Measurements from ENCODE around the gene NRG2.

NRG2 gene

GRCh38 chr5:140060816-140061215 is 17.7 kb upstream of the NRG2 start:
- Histone ChIP-seq H3K4me2 (ENCODE audit: low read length) (no peak overlapping the region), H3K27ac (ENCODE audit: low read depth, low read length) (no peak overlapping the region), H3K36me3 (ENCODE audit: control insufficient read depth, low read length) (no peaks in the 10 kb centered on the region), H3K4me1 (ENCODE audit: control insufficient read depth, low read length) (no peaks in the 10 kb centered on the region), H3K9me2 (replicated peaks; ENCODE audit: control insufficient read depth, low read length) (no peaks in the 10 kb centered on the region), H3K79me2 (ENCODE audit: control insufficient read depth, low read length) (no peaks in the 10 kb centered on the region), H4K20me1 (ENCODE audit: control insufficient read depth, insufficient read depth, low read depth, low read length) (no peaks in the 10 kb centered on the region), H3K27me3 (ENCODE audit: control insufficient read depth, low read length) (peaks cover 26% of the 10 kb centered on the region), H3K9me3 (ENCODE audit: control insufficient read depth, insufficient read depth, low read length) (no peaks in the 10 kb centered on the region), H3K4me3 (ENCODE audit: low read length) (no peak overlapping the region), H3F3A (ENCODE audit: control insufficient read depth, insufficient read depth) (no peaks in the 10 kb centered on the region)
- no peak for TF ChIP-seq EZH2phosphoT487 (IDR thresholded peaks at IDR 0.05; ENCODE audit: borderline replicate concordance, low read length)
- TF ChIP-seq, protein P1, sequence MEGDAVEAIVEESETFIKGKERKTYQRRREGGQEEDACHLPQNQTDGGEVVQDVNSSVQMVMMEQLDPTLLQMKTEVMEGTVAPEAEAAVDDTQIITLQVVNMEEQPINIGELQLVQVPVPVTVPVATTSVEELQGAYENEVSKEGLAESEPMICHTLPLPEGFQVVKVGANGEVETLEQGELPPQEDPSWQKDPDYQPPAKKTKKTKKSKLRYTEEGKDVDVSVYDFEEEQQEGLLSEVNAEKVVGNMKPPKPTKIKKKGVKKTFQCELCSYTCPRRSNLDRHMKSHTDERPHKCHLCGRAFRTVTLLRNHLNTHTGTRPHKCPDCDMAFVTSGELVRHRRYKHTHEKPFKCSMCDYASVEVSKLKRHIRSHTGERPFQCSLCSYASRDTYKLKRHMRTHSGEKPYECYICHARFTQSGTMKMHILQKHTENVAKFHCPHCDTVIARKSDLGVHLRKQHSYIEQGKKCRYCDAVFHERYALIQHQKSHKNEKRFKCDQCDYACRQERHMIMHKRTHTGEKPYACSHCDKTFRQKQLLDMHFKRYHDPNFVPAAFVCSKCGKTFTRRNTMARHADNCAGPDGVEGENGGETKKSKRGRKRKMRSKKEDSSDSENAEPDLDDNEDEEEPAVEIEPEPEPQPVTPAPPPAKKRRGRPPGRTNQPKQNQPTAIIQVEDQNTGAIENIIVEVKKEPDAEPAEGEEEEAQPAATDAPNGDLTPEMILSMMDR (IDR thresholded peaks at IDR 0.05; ENCODE audit: low read depth, low read length, poor library complexity, severe bottlenecking) = no peak

GRCh38 chr5:140058212-140058932 is 15.3 kb upstream of the NRG2 start:
- Histone ChIP-seq H3K4me2 (ENCODE audit: low read length) (no peak overlapping the region), H3F3A (ENCODE audit: control insufficient read depth, insufficient read depth) (no peaks in the 10 kb centered on the region), H3K9me3 (ENCODE audit: control insufficient read depth, insufficient read depth, low read length) (no peaks in the 10 kb centered on the region), H3K27ac (ENCODE audit: low read depth, low read length) (no peak overlapping the region), H3K36me3 (ENCODE audit: control insufficient read depth, low read length) (no peaks in the 10 kb centered on the region), H3K9me2 (replicated peaks; ENCODE audit: control insufficient read depth, low read length) (no peaks in the 10 kb centered on the region), H3K4me1 (ENCODE audit: control insufficient read depth, low read length) (no peaks in the 10 kb centered on the region), H3K79me2 (ENCODE audit: control insufficient read depth, low read length) (no peaks in the 10 kb centered on the region), H3K4me3 (ENCODE audit: low read length) (no peak overlapping the region), H3K27me3 (ENCODE audit: control insufficient read depth, low read length) (peaks cover 38% of the 10 kb centered on the region), H4K20me1 (ENCODE audit: control insufficient read depth, insufficient read depth, low read depth, low read length) (no peaks in the 10 kb centered on the region)
- TF ChIP-seq, protein P1 (IDR thresholded peaks at IDR 0.05; ENCODE audit: low read depth, low read length, poor library complexity, severe bottlenecking) = no peak
- TF ChIP-seq EZH2phosphoT487 (IDR thresholded peaks at IDR 0.05; ENCODE audit: borderline replicate concordance, low read length) = no peak

- no peaks in the 10 kb centered on the region for H3K36me3 ChIP-seq (ENCODE audit: control insufficient read depth, low read length)
- TF ChIP-seq, protein P1 (IDR thresholded peaks at IDR 0.05; ENCODE audit: low read depth, low read length, poor library complexity, severe bottlenecking) = no peak
- TF ChIP-seq EZH2phosphoT487 (IDR thresholded peaks at IDR 0.05; ENCODE audit: borderline replicate concordance, low read length) = no peak
- no peaks in the 10 kb centered on the region for H3K79me2 ChIP-seq (ENCODE audit: control insufficient read depth, low read length)
- H3K4me3 ChIP-seq (ENCODE audit: low read length) = no peak overlapping the region
- H3K9me2 ChIP-seq (replicated peaks; ENCODE audit: control insufficient read depth, low read length) = no peaks in the 10 kb centered on the region
- H3K9me3 ChIP-seq (ENCODE audit: control insufficient read depth, insufficient read depth, low read length) = no peaks in the 10 kb centered on the region
- no peak overlapping the region for H3K27ac ChIP-seq (ENCODE audit: low read depth, low read length)
- no peaks in the 10 kb centered on the region for H3K4me1 ChIP-seq (ENCODE audit: control insufficient read depth, low read length)
- H3F3A ChIP-seq (ENCODE audit: control insufficient read depth, insufficient read depth) = no peaks in the 10 kb centered on the region
- H3K4me2 ChIP-seq (ENCODE audit: low read length) = no peak overlapping the region
- H3K27me3 ChIP-seq (ENCODE audit: control insufficient read depth, low read length) = peaks cover 36% of the 10 kb centered on the region
- H4K20me1 ChIP-seq (ENCODE audit: control insufficient read depth, insufficient read depth, low read depth, low read length) = no peaks in the 10 kb centered on the region
These were observed 13.8 kb upstream of the NRG2 start for GRCh38 chr5:140056880-140057279.
